GM18498 (cell line): Measurements from ENCODE around the gene GATA5.

Experiments
- ATAC-seq: cut with Tn5 transposase; IDR thresholded peaks from one replicate; pipeline ENCODE4 v1.9.1; 2021; ENCODE audit warnings: mild to moderate bottlenecking, moderate library complexity; ENCODE audit not compliant: unreplicated experiment

The GATA5 gene

DNA sequence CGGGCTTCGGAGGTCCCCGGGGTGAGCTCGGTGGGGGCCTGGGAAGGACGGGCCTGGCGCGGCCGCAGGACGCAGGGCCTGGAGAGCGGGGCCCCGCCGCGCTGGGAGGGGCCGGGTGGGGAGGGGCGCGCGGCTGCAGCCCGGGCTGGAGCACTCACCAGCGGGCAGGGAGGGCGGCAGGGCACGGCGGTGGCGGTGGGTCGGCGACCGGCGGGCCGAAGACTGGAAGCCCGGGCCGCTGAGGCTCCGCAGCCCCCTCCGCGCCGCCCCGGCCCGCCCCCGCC lies at the start of gene GATA5:
Gene GATA5 (minus strand): TSS at position 224 of the 284 bp plus-strand sequence. CDS start 474 bp downstream, outside the sequence.
- ATAC-seq: no peak

DNA sequence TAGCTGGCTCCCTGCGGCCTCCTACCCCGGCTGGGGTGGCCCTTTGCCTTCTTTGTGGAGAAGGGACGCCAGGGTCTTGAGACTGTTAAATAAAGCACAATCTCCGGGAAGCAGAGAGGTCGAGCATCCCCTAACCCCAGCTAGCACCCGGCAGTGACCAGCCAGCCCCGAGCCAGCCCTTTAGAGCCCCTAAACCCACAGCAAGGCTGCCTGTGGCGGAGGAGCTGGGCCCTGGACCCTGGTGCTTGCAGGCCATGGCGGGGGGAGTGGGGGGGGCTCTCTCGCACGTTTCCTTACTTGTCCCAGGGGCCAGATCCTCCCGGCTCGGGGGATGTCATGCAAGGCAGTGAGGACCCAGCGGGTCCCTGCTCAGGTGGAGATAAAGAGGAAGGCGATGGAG lies 49.2 kb upstream of the GATA5 start:
- no peak for ATAC-seq

- no peak for ATAC-seq
Measured at GRCh38 chr20:62524505-62524911, 48.7 kb upstream of the GATA5 start.

DNA sequence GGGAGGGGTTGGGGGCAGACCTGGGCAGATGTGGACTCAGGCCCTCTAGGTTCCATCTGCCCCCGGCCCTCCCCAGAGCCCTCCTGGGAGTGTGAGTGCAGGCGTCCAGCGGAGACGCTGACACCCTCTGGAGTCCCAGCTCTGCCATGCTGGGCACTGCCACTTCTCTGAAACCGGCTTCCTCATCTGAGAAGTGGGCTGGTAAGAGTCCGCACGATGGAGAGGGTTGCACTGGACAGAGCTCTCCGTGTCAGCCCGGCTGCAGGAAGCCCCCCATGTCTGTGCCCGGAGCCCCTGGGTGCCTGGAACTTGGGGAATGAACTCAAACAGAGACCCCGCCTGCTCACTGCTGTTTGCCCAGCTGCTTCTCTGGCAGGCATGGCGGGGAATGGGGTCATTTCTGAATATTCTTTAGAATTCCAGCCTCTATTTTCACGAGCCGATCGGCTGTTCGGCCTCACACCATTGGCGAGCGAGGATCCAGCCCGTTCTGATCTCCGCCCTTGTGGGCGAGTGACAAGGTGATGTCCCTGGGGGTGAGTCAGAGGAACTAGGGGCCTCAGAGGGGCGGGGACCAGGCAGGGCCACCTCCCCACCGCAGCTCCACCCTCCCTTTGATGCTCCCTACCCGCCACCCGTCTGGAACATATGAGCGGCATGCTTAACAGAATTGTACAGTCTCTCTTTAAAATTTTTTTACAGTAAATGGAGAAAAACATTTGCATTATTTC lies 47.8 kb upstream of the GATA5 start:
- ATAC-seq: no peak

DNA sequence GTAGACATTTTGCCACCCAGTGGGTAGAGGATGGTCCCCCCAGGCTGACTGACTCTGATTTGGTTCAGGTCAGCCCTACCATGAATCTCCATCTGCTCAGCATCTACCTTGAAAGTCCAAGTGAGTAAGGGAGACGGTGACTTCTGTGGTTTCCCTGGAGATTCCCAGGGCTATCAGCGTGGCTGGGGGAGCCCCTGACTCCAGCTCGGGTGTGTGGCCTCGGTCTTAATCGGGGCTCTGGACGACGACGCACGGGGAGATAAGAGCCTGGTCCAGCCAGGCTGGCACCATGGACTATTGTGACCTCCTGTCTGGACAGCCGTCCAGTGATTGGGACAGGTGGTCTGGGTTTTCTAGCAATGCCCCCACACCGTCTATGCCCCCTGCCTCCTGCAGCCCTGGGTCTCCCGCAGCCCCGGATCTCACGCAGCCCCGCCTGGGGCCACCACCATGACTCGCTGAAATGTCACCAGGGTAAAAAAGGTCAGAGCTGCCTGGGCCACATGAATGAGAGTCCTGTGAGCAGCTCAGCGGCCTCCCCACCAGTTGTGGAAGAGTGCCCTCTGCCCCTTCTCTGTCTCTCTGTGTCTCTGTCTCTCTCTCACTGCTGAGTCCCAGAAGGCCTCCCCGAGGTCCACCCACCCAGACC lies 47.1 kb upstream of the GATA5 start:
- ATAC-seq: no peak

DNA sequence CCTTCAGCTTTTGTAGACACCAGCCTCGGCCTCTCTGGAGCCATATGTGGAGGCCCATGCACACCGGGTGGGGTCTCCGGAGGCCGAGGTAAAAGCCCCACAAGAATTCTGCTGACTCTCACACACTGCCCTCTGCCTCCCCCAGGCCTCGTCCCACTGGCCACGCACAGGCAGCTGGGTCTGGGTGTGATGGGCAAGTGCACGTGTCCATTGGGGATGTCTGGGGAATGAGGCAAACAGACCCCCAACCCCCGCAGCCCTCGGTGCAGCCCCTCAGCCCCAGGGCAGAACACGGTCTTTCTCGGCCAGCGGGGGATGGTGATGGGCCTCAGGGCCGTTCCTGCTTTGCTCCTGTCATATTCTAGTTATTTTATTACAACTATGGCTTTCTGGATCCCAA lies 44.0 kb upstream of the GATA5 start:
- ATAC-seq: no peak

DNA sequence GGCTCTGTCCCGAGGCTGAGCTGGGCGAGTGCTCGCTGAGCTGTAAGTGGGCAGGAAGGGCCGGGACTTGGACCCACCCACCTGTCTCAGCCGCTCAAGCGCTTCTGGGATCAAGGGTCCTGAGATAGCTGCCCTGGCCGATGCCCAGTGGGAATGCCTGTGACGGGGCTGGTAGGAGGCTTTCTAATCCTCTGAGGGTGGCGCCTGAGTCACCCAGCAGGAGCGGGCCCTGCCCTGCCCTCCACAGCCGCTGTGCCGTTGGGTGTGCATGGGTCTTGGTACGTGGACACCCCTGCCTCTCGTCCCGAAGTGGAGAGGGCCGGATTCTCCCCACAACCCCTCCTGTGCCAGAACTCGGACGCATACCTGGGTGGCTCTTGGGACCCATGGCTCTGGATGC lies 43.1 kb upstream of the GATA5 start:
- ATAC-seq: no peak

DNA sequence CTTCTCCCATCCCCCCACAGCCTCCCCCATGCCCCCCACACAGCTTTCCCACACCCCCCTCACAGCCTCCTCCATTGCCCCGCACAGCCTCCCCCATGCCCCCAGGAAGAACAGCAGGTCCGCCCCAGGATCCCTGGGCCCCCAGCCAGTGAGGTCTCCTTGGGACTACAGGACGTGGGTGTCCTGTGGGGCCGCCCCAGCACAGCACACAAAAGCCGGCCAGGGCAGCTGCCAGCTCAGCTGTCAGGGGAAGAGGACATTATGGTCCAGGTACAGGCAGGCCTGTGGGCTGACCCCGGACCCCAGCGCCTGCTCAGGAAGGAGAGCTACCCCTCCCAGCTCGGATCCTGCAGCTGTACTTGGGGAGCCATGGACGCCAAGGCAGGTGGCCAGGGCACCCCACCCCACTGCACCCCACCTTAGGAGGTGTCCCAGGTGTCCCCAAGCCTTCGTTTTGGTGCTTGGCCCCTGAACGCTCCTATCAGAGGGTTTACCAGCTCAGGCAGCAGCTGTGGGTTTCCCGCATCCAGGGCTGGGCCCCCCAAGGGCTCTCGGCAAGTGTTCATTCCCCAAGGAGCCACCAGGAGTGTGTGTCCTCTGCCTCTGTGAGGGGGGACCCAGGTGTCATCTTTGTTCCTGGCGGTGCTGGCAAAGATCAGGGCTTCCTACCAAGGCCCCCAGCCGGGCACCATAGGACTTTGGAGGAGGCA lies 42.3 kb upstream of the GATA5 start:
- no peak for ATAC-seq

DNA sequence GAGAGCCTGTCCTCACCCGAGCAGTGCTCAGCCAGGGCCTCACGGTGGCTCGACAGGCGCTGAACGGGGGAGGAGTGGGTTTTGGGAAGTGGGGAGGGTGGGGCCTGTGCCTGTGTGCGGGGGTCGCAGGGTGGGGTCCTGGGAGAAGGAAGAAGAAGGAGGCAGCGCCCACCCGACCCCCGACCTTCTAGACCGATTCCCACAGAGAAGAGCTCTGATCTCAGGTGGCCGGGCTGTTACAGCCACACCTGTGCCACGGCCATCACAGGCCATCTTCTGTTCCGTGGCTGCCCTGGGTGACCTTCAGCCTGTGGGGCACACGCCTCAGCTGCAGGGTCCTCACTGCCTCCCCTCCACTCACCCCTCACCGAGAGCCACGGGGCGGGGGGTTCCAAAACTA lies 41.4 kb upstream of the GATA5 start:
- ATAC-seq: no peak

- no peak for ATAC-seq
Measured at GRCh38 chr20:62516338-62516737, 40.5 kb upstream of the GATA5 start.

DNA sequence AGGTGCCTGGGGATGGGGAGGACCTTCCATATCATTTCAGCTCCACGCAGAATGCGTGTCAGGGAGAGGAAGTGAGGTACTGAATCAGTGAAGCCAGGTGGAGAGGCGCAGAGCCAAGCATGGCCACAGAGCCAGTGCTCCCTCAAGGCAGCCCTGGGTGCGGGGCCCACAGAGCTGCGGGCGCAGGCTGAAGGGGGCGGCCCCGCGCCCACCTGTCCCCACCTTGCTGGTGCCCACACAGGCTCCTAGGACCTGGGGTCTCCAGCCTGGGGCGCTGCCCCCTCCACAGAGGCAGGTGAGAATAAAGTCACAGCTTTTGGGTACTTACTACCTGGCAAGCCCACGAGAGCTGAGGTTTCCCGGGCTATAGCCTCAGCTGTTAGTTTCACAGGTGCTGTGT lies 40.0 kb upstream of the GATA5 start:
- no peak for ATAC-seq

- ATAC-seq: no peak
Measured at GRCh38 chr20:62515280-62515679, 39.5 kb upstream of the GATA5 start.

DNA sequence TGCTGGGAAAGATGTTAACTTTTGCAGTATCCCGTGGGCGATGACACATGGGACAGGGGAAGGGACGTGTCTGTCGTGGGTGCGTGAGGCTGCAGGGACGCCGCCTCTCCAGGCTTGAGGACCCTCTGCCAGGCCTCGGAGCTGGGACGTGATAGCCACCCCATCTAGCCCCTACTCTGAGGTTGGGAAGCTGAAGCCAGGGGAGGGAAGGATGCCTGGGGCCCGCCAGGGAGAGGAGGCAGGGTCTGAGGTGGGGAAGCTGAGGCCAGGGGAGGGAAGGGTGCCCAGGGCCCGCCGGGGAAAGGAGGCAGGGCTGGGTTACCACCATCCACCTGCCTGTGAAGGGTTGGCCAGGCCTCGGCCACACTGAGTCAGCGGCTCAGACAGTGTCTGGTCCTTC lies 38.2 kb upstream of the GATA5 start:
- no peak for ATAC-seq

DNA sequence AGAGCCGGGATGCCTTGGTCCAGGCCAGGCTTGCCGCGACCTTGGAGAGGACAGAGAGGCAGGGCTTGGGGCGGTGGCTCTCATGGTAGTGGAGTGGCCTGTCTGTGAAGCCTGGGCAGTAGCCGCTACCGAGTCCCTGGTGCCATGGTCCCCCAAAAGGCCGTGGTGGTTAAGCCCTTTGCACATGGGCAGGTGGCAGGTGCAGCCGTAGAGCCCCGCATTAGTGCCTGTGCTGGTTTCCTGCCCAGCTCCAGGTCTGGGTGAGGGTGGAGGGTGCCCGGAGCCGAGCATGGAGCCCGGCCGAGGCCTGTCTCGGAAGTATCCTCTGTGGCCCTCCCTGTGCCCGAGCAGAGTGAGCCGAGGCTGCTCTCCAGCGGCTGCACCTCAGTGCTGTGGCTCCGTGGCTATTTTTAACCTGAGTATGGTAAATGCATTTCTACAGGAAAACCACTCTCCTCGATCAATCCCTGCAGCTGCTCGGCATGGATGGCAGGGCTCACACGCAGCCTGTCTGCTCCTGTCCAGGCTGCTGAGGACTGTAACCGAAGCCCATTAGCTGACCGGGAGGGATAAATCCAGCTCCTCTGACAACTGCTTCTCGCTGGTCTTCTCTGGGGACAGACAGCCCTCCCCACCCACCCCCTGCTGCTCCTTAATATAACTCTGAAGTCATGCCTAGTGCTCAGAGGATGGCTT lies 36.3 kb upstream of the GATA5 start:
- no peak for ATAC-seq

DNA sequence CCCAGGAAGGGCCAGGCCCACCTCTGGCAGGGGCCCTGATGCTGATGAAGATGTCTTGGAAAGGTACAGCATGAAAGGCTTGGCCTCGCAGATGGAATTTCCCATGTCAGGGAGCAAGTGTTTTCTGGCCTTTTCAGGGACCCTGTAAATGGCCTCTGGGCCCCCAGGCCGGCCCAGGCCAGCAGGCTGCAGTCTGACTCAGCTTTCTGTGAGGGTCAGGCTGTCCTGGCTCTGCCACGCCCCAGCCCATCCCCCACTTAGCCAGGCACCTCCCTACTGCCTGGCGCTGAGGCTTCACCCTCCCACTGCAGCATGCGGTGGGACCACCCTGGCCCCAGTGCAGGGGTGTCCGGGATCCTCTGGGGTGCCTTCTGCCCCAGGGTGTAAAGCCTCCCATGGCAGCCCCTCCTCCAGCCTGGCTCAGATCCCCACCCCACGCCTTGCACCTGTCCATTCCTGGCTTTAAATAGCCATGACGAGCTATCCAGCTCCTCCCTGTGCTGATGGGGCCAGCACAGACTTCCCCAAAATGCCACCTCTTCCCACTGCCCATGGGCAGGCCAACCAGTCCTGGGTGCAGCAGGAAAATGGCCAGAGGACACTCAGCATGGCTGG lies 35.6 kb upstream of the GATA5 start:
- ATAC-seq: no peak

- ATAC-seq: no peak
Measured at GRCh38 chr20:62508641-62509051, 32.9 kb upstream of the GATA5 start.

DNA sequence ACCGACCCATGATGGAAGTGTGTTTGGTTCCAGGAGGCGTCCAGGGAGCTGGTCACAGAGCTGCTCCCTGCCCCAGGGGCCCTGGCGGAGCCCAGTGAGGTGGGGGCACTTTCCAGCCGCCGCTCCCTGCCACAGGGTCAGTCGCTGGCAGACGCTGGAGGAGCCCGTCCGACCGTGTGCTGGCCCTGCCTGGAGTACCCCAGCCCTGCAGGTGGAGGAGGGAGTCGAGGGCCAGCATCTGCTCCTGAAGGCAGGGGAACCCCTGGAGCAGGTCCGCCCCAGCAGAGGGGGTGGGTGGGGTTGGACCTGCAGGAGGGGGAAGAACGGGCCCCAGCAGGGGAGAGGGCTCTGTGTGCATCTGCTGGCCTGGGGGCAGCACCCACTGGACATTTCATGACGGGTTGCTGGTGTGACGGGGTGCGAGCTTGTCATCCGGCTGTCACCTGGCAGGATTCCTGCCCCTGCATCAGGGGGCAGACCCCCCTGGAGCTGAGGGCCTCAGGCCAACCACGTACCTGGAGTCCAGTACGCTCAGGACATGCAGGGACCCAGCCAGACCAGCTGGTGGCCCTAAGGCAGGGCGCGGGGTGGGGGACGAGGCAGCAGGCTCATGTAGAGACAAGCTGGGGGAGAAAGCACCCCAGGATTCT lies 32.3 kb upstream of the GATA5 start:
- ATAC-seq: no peak

DNA sequence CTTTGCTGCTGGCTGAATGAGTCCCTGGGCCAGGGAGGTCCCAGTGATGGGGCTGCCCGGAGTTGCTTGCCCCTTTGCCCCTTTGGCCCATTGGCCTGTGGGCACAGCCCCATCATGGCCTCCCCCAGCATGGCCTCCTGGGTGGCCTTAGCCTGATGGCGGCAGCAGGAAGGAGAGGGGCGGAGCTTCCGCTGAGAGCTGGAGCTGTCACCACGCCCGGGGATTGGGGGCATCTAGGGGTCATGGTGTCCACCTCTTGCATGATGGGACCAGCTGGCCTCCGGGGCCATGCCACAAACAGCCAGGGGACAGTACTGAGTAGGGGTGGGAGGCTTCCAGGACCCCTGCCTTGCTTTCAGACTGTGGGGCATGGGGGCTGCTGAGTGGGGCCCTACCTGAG lies 31.5 kb upstream of the GATA5 start:
- ATAC-seq: no peak

- ATAC-seq: no peak
Measured at GRCh38 chr20:62506791-62507190, 31.0 kb upstream of the GATA5 start.

DNA sequence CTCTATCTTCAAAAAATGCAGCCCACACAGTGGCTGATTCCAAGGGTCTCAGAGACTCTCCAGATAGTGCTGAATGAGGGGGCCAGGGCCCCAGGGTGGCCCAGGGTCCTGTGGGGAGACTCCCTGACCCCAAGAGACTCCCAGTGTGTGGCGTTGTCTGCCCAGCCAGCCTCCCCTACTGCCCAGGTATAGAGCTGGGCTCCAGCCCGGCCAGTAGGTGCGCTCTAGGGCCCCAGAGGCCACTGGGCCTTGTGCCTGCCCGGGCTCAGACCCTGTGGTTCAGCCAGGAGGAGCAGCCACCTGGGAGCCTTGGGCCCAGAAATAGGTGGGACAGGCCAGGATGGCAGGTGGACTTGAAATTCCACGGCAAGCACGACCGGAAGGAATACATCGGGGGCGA lies 30.3 kb upstream of the GATA5 start:
- ATAC-seq: no peak
